Putamen (tissue), 1 donor: ENCODE data around the gene FAM135A.
"Not testable (repeated sequence)": the region's sequence is repeated elsewhere in the genome, so short reads cannot be mapped to it uniquely, and the experiment has no call there.

ENCODE experiments used
- DNase-seq: peaks from one replicate; pipeline ENCODE4 v3.0.0-alpha.2; 2016; ENCODE audit warnings: low spot score

The FAM135A gene

GRCh38 chr6:70396796-70397729 is 16.2 kb upstream of the FAM135A start:
- no peak for DNase-seq

- DNase-seq, result no peak
Observed at GRCh38 chr6:70398783-70399728, 14.3 kb upstream of the FAM135A start.

GRCh38 chr6:70404658-70405057 is 8.7 kb upstream of the FAM135A start:
- no peak for DNase-seq

- no peak for DNase-seq
Observed at GRCh38 chr6:70409216-70409615, 4.1 kb upstream of the FAM135A start.

- no peak for DNase-seq
Observed at GRCh38 chr6:70411542-70412251, 1.6 kb upstream of the FAM135A start.

DNA sequence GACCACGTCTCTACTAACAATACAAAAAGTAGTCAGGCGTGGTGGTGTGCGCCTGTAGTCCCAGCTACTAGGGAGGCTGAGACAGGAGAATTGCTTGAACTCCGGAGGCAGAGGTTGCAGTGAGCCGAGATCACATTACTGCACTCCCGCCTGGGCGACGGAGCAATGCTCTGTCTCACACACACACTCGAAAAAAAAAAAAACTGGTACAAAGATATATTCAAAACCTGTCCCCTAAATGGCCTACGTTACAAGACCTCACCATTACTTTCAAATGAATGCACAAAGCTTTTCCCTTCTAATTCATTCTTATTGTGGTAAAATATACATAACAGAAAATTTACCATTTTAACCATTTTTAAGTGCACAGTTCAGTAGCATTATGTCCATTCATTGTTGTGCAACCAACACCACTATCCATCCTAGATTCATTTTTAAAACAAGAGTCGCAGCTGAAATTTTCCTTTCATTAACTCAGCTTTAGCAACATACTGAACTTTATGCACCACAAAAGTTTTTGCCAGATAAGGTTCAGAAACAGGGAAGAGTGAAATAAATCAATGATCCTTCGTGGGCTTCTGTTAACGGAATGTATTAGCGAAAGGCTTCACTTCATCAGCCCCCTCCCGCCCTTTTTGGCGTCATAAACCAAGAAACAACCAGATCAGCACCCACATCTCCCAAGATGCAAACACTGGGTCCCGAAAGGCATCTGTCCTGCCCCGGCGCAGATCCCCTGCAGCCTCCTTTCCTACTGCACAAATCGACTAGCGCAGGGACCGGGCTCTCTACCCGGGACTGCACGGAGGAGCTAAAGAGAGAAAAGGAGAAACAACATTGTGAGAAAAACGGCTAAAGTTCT is 825 bp upstream of the FAM135A start:
- no peak for DNase-seq

DNA sequence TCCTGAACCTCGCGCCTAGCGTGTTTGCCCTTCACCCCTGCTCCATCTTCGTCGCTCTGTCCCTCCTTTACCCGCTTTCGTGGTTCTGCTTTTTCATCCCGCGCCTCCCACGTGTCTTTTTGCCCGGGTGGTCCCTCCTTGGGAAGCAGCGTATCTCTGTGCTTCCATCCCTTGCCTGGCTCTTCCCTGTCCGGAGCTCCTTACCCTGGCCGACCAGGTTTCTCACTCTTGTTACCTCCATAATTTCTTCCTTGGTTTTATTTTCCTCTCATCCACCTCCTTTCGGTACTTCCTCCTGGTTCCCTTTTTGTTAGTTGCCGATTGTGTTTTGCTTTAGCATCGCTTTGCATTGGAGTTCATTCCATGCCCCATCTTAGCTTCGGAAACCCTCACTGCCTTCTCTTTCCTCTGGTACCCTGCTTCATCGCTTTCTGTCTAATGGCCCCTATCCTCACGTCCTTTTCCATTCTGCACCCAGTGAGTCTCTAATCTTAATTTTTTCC is 735 bp downstream of the FAM135A start:
- peak; percentile 15 for DNase-seq

GRCh38 chr6:70414813-70415212 is 1.5 kb downstream of the FAM135A start:
- DNase-seq, result no peak

DNA sequence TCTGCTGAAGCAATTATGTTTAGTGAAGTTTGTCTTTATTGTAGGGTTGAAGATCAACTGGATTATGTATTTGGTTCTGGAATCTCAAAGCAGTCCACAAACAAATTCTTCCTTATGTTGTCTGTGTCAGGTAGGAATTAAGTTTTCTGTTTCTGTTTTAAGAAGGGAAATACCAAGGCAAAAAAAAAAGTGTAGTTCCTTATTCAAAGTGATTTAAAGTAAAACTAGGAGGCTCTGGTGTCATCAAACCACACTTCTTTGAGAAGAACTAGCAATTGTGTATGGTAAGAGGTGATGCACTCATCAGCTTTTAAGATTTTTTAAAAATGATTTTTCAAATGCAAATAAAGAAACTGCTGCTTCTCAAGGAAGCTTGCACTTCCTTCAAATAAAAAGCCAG is 1.9 kb downstream of the FAM135A start:
- DNase-seq, result no peak

GRCh38 chr6:70415660-70416059 is 2.4 kb downstream of the FAM135A start:
- no peak for DNase-seq

- no peak for DNase-seq
Observed at GRCh38 chr6:70421509-70421908, 8.2 kb downstream of the FAM135A start.

- no peak for DNase-seq
Observed at GRCh38 chr6:70423189-70424134, 10.2 kb downstream of the FAM135A start.

DNA sequence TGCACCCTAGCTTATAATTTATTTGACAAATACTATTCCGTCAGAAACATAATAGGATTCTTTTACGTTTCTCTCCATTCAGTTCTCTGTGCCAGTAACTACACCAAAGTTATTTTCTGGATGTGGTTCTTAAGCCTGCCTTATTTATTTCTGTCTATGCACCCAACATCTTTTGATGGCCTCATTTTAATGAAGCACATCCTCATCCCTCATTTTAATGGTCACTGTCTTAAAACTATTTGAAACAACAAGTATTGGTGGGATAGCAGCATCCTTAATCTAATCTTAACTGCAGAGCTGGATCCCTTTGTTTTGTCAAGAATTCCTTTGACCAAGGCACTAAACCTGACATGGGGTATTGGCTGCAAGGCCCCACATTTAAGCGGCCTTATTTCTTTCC is 11.0 kb downstream of the FAM135A start:
- DNase-seq, result no peak

GRCh38 chr6:70436320-70436719 is 23.0 kb downstream of the FAM135A start:
- DNase-seq, result no peak

GRCh38 chr6:70445001-70445400 is 31.7 kb downstream of the FAM135A start:
- DNase-seq, result no peak

DNA sequence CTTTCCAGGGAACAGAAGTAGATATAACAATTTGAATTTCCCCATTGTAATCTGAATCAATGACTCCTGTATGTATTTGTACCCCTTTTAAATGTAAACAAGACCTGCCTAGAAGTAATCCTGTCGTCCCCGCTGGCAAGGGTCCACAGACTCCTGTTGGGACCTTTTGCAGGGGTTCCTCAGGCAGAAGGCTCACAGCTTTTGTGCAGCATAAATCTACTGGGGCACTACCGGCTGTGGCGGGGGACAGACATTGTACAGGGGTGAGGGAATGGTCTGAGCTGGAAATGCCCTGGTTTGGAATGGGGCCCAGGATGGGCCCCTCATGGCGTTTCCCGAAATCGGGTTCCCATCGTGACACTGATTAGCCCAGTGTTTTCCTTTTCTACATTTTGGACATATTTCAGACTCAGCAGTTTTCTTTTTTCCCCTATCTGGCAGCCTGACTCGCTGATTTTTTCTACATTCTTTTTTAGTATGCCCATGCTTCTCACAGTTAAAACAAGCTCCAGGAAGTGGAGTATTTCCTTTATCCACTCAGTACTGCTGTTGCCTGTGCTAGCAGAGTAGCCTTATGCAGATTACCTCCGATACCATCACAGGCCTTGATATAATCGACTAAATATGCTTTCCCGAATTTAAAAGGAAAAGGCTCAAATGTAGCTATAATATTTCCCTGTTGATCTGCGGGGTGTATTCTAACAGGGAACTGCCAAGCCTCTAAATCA is 34.2 kb downstream of the FAM135A start:
- DNase-seq, result not testable (repeated sequence)

- not testable (repeated sequence) for DNase-seq
Observed at GRCh38 chr6:70453899-70454298, 40.6 kb downstream of the FAM135A start.

DNA sequence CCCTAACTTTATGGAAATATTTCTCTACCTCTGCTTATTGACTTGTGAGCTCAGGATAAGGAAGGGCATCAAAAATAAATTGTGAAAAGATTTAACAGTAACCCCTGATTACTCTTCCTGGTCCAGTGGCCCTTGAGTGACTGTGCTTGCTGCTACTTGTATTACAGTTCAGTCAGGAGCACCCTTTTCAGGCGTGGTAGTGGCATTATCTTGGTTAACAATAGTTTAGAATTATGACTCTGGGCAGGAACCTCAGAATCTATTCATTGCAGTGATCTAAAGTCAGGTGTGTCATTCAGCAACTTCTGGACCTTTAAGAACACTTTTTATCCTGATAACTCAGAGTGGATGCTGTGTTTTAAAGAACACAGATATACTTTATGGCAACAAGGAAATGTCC is 43.4 kb downstream of the FAM135A start:
- no peak for DNase-seq

- peak; percentile 2 for DNase-seq
Observed at GRCh38 chr6:70459235-70459634, 45.9 kb downstream of the FAM135A start.
